ENCODE measurements around the gene HEATR5A.

HEATR5A gene

GRCh38 chr14:31426663-31427062 lies 6.3 kb upstream of the HEATR5A start:
- DNase-seq (ENCODE audit: low spot score), result peak; percentile 9

DNA sequence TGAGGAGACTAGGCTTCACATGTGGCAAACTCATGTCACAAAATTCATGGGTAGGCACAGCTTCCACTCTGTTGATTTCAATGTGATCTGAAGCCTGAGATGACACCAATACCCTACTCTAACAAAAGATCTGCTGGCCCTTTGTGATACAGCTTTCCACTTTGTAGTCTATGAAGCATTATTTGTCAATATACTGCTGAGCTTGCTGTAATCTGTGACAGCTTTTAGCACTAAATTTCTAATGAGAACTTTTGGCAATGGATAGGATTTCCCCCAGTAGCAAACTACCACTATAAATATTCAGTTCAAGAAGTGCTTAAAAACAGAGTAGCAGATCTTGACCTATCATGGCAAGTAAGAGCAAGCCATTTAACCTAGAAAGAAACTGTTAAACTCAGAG lies 5.6 kb upstream of the HEATR5A start:
- DNase-seq (ENCODE audit: low spot score), result no peak

GRCh38 chr14:31421200-31421599 lies 850 bp upstream of the HEATR5A start:
- no peak for DNase-seq (ENCODE audit: low spot score)

DNA sequence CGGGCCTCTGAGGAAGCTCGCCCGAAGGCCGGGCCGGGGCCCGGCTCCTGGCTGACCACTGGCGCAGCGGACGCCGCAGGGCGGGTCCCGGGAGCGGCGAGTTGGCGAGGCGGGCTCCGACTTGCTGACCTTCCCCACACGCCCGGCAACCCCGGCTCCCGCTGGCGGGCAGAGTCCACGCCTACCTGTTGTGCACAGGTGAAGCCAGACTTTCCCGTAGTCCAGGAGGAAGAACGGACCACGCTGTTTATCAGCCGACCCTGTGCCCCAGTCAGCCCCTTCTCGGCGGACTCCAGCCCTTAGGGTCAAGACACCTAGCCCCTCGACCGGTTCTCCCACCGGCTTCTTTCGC lies 407 bp downstream of the HEATR5A start:
- DNase-seq (ENCODE audit: low spot score), result peak; percentile 84

DNA sequence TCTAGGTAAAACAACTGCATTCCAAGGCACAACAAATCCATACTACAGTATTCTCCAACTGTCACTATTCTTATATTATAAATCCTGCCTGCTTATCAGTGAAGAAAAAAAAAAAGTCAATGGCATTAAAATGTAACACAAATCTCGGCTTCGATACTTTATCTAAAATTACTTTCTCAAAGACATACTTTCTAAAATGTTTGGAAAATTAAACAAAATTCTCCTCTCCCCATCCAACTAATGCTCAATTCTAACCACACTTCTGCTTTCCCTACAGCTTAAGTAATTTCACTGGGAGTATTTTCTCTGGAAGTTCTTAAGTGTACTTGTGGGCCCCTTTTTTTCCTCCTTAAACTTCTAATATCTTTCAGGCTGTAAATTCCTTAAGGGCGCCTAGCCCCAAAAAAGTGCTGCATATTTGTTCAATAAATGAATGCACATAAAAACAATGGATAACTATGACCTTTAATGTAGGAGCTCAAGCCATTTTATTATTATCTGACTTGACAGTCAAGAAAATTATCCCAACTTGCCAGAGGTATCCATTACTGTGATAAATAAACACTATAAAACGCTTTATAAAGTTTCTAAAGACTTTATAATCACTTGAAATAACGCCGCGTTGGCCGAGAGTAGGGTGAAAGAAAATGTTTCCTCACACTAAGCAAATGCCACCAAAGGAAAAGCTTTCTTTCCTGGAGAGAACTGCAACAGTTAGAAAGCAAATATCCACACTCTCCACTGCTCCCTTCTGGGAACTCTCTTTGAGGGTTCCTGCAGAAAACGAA lies 977 bp downstream of the HEATR5A start:
- DNase-seq (ENCODE audit: low spot score), result no peak

DNA sequence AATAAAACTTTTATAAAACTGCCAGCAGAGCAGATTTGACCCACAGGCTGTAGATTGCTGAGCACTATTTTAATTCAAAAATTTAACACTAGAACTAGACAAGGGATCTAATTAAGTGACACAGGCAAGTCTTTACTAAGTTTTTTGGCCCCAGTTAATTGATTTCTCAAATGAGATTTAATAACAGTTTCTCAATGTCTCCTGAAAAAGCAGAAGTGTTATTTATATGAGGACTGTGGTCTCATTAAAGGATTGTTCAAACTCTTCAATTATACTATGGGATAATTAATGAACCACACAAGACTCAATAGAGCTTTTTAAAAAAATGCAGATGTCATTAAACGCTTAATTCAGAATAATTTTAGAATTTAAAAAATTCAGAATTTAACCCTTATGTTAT lies 1.9 kb downstream of the HEATR5A start:
- no peak for DNase-seq (ENCODE audit: low spot score)

GRCh38 chr14:31414190-31414833 lies 6.0 kb downstream of the HEATR5A start:
- no peak for DNase-seq (ENCODE audit: low spot score)

DNA sequence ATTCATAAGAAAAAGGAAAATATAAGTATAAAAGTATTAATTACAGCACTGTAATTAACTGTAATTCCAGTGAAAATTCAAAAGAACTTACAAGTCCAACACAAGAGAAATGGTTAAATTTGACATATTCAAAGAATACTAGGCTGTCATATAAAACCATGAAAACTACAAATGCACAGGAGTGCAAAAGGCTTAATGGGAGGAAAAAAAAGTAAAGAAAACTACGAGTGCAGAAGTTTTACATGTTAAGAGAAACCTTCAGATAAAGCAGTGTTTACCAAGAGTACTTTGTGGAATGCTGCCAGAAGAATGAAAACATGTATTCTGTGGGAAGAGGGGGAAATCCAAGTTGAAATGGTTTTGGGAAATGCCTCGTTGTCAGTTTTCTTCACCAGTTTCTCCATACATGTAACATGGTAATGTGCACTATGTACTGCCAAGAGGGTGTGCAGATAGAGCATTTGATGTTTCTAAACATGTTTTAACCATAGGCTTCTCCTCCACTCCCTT lies 9.1 kb downstream of the HEATR5A start:
- no peak for DNase-seq (ENCODE audit: low spot score)

DNA sequence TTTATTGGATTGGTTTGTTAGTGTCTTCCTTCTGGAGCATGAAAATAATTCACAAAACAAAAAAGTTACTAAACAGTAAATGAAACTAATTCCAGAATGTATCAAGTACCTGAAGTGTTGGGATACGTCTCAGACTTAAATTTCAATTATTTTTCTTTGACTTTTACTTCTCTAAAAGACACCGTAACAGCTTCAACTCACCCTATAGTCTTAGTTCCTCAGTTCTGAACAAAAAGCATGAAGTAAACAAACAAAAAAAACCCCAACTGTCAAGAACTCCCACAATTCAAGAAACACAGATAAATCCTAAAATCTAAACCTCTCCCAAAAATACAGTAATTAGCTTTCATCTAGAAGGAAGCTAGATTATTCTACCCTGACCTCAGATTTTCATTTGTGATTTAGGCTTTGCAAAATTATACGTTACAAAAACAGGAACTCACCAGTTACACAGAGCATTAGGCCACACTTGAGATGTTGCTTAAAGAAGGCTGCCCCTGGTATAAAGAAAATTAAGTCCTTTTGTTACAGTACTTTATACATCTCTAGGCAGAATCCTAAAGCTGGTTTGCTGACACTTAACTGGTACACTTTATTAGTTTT lies 10.2 kb downstream of the HEATR5A start:
- DNase-seq (ENCODE audit: low spot score), result no peak

GRCh38 chr14:31408421-31408820 lies 11.9 kb downstream of the HEATR5A start:
- DNase-seq (ENCODE audit: low spot score), result no peak

GRCh38 chr14:31405599-31406232 lies 14.6 kb downstream of the HEATR5A start:
- DNase-seq (ENCODE audit: low spot score), result no peak

DNA sequence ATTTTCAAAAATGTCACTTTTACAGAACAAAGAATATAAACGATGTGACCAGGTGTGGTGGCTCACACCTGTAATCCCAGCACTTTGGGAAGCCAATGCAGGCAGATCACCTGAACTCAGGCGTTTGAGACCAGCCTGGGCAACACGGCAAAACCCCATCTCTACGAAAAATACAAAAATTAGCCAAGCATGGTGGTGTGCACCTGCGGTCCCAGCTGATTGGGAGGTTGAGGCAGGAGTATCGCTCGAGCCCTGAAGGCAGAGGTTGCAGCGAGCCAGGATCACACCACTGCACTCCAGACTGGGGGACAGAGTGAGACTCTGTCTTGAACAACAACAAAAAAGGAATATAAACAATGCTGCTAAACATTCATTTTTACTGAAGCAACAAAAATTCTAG lies 15.2 kb downstream of the HEATR5A start:
- no peak for DNase-seq (ENCODE audit: low spot score)

- no peak for DNase-seq (ENCODE audit: low spot score)
These were observed 16.6 kb downstream of the HEATR5A start for GRCh38 chr14:31403707-31404106.

- DNase-seq (ENCODE audit: low spot score), result no peak
These were observed 17.4 kb downstream of the HEATR5A start for GRCh38 chr14:31402764-31403439.

DNA sequence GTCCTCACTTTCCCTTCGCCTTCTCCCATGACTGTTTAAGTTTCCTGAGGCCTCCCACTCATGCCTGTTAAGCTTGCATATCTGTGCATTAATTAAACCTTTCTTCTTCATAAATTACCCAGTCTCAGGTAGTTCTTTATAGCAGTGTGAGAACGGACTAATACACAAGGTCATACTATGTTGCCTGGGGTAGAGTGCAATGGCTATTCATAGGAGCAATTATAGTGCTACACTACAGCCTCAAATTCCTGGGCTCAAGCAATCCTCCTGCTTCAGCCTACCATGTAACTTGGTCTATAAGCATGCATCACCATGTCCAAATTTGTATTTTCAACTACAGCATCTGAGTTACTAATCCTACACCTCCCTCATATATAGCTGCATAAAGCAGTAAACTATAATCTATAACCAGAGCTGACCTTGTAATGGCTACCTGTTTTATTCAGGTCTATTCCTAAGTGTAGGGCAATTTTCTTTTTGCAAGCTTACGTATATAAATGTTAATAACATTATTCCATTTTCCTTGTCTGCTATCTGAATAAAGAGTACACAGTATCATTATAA lies 18.9 kb downstream of the HEATR5A start:
- no peak for DNase-seq (ENCODE audit: low spot score)

GRCh38 chr14:31400031-31400638 lies 20.2 kb downstream of the HEATR5A start:
- no peak for DNase-seq (ENCODE audit: low spot score)

GRCh38 chr14:31395572-31396205 lies 24.7 kb downstream of the HEATR5A start:
- no peak for DNase-seq (ENCODE audit: low spot score)

DNA sequence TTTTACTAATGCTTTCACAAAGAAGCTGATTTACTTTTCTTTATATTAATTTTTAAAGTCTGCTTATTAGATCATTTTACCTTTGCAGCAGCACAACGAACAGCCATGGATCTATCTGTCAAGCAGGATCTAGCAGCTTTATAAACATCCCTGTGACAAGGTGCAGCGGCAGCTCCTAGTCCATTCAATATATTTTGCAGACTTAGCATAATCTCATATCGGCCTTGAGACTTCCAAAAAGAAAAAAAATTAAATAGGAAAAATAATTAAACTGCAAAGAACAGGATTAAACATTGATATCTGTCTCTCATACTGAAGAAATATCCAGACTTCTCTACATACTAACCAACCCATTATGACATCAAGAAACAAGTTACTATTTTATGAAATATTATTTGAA lies 25.2 kb downstream of the HEATR5A start:
- DNase-seq (ENCODE audit: low spot score), result no peak

DNA sequence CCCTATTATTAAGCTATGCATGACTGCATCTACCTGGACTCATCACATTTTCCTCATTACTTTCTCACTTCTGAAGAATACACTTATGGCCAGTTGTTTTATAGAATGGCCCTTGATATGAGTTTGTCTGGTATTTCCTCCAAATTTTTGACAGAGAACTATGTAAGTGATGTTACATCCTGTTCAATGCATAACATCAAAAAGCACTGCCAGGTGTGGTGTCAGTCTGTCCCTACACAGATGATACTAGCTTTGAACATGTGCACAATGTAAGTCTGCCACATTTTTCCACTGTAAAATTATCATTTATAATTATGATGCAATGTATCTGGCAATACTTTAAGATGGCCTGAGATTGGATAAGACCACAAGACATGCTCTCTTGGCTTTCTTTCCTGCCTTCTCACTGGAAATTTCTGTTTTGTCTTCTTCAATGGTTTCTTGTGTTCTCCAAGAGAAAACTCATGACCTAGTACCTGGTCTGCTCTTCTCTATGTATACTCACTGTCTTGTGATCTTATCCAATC lies 28.3 kb downstream of the HEATR5A start:
- DNase-seq (ENCODE audit: low spot score), result no peak

GRCh38 chr14:31391473-31391872 lies 28.9 kb downstream of the HEATR5A start:
- DNase-seq (ENCODE audit: low spot score), result no peak

- no peak for DNase-seq (ENCODE audit: low spot score)
These were observed 30.4 kb downstream of the HEATR5A start for GRCh38 chr14:31389946-31390345.

All from iPS-NIHi11 (cell line).